CD4-positive, alpha-beta T cell treated with Interleukin-2 at 100 ng/mL for 4 hours (primary cell): Measurements from ENCODE around the gene RAI1.

Experiments used
- DNase-seq: peaks from one replicate; pipeline ENCODE4 v3.0.0-alpha.2; 2020; ENCODE audit warnings: low spot score

The RAI1 gene

GRCh38 chr17:17750881-17751280, 69.6 kb downstream of the RAI1 start:
- peak; percentile 60 for DNase-seq

- peak; percentile 68 for DNase-seq
These were observed 70.3 kb downstream of the RAI1 start for GRCh38 chr17:17751489-17752088.

GRCh38 chr17:17752089-17752820, 71.0 kb downstream of the RAI1 start:
- DNase-seq, result peak; percentile 97

GRCh38 chr17:17752821-17753321, 71.6 kb downstream of the RAI1 start:
- no peak for DNase-seq

- DNase-seq, result no peak
These were observed 73.7 kb downstream of the RAI1 start for GRCh38 chr17:17754719-17755686.

GRCh38 chr17:17755715-17756114, 74.5 kb downstream of the RAI1 start:
- no peak for DNase-seq

- DNase-seq, result peak; percentile 26
These were observed 76.1 kb downstream of the RAI1 start for GRCh38 chr17:17757391-17757791.

- DNase-seq, result no peak
These were observed 76.9 kb downstream of the RAI1 start for GRCh38 chr17:17757956-17758845.

GRCh38 chr17:17758941-17759563, 77.8 kb downstream of the RAI1 start:
- no peak for DNase-seq

GRCh38 chr17:17760350-17760749, 79.1 kb downstream of the RAI1 start:
- no peak for DNase-seq

- DNase-seq, result no peak
These were observed 79.8 kb downstream of the RAI1 start for GRCh38 chr17:17760872-17761550.

GRCh38 chr17:17761894-17762743, 80.9 kb downstream of the RAI1 start:
- DNase-seq, result no peak

GRCh38 chr17:17762744-17763105, 81.5 kb downstream of the RAI1 start:
- no peak for DNase-seq

GRCh38 chr17:17763136-17763535, 81.9 kb downstream of the RAI1 start:
- DNase-seq, result no peak

GRCh38 chr17:17763734-17764133, 82.5 kb downstream of the RAI1 start:
- DNase-seq, result no peak

GRCh38 chr17:17765359-17766076, 84.3 kb downstream of the RAI1 start:
- no peak for DNase-seq

GRCh38 chr17:17766077-17766743, 85.0 kb downstream of the RAI1 start:
- no peak for DNase-seq

- DNase-seq, result no peak
These were observed 85.5 kb downstream of the RAI1 start for GRCh38 chr17:17766744-17767120.
